GM12892 (cell line): ENCODE data around the gene TFDP1.

ENCODE experiments used
- DNase-seq: peaks from one replicate; pipeline ENCODE4 v3.0.0; 2011; ENCODE audit not compliant: insufficient read length
- FAIRE-seq: peaks from 2 replicates; lab custom pipeline; 2011; peaks lifted over from hg19 to GRCh38; lab: Jason Lieb, UNC
- POLR2A ChIP-seq: IDR thresholded peaks from 2 replicates; pipeline ENCODE4 v1.6.1; 2011; ENCODE audit warnings: low read depth, low read length, control low read depth
- POLR2AphosphoS5 ChIP-seq: IDR thresholded peaks from 2 replicates; pipeline ENCODE4 v1.6.1; 2011; ENCODE audit warnings: low read depth, low read length, control low read depth
- TAF1 ChIP-seq: IDR thresholded peaks from 2 replicates; pipeline ENCODE4 v1.6.1; 2011; ENCODE audit warnings: low read depth, mild to moderate bottlenecking, control low read depth, low read length, borderline replicate concordance

The TFDP1 gene

GRCh38 chr13:113595131-113595530 is 10.6 kb downstream of the TFDP1 start:
- DNase-seq = no peak
- FAIRE-seq = no peak
- TF ChIP-seq TAF1 = no peak
- TF ChIP-seq POLR2A = no peak
- TF ChIP-seq POLR2AphosphoS5 = no peak

GRCh38 chr13:113596321-113597200 is 12.0 kb downstream of the TFDP1 start:
- TF ChIP-seq POLR2AphosphoS5 (no peak), TAF1 (no peak), POLR2A (no peak)
- FAIRE-seq = no peak
- DNase-seq = no peak

GRCh38 chr13:113597391-113598080 is 13.0 kb downstream of the TFDP1 start:
- DNase-seq = no peak
- no peak for FAIRE-seq
- no peak for TF ChIP-seq POLR2A
- no peak for TF ChIP-seq TAF1
- TF ChIP-seq POLR2AphosphoS5 = no peak

- FAIRE-seq (no peak), DNase-seq (no peak)
- no peak for TF ChIP-seq POLR2A
- no peak for TF ChIP-seq TAF1
- TF ChIP-seq POLR2AphosphoS5 = no peak
Observed at GRCh38 chr13:113598081-113598410, 13.5 kb downstream of the TFDP1 start.

- FAIRE-seq = no peak
- DNase-seq = no peak
- TF ChIP-seq POLR2A (no peak), TAF1 (no peak), POLR2AphosphoS5 (no peak)
Observed at GRCh38 chr13:113598481-113598880, 13.9 kb downstream of the TFDP1 start.

- DNase-seq (no peak), FAIRE-seq (no peak)
- TF ChIP-seq TAF1 (no peak), POLR2A (no peak), POLR2AphosphoS5 (no peak)
Observed at GRCh38 chr13:113599391-113599790, 14.8 kb downstream of the TFDP1 start.

- TF ChIP-seq POLR2AphosphoS5 (no peak), TAF1 (no peak), POLR2A (no peak)
- DNase-seq = no peak
- no peak for FAIRE-seq
Observed at GRCh38 chr13:113601166-113602070, 16.9 kb downstream of the TFDP1 start.

- no peak for FAIRE-seq
- no peak for DNase-seq
- TF ChIP-seq POLR2A (no peak), POLR2AphosphoS5 (no peak), TAF1 (no peak)
Observed at GRCh38 chr13:113602291-113602988, 17.9 kb downstream of the TFDP1 start.

GRCh38 chr13:113603116-113603710 is 18.7 kb downstream of the TFDP1 start:
- no peak for FAIRE-seq
- TF ChIP-seq POLR2A (no peak), TAF1 (no peak), POLR2AphosphoS5 (no peak)
- DNase-seq = no peak

- no peak for DNase-seq
- no peak for TF ChIP-seq POLR2AphosphoS5
- no peak for TF ChIP-seq TAF1
- no peak for TF ChIP-seq POLR2A
- no peak for FAIRE-seq
Observed at GRCh38 chr13:113604186-113604585, 19.6 kb downstream of the TFDP1 start.

GRCh38 chr13:113605461-113605860 is 20.9 kb downstream of the TFDP1 start:
- FAIRE-seq = no peak
- DNase-seq = no peak
- TF ChIP-seq POLR2AphosphoS5 (no peak), TAF1 (no peak), POLR2A (no peak)
